GM21390 (cell line): ENCODE results near the gene U2AF2.
"Not testable (repeated sequence)": the region's sequence is repeated elsewhere in the genome, so short reads cannot be mapped to it uniquely, and the experiment has no call there.

Source experiments
- ATAC-seq: cut with Tn5 transposase; IDR thresholded peaks from one replicate; pipeline ENCODE4 v1.9.1; 2021; ENCODE audit not compliant: unreplicated experiment

Gene U2AF2

GRCh38 chr19:55700813-55701212 lies 46.0 kb downstream of the U2AF2 start:
- ATAC-seq = no peak

DNA sequence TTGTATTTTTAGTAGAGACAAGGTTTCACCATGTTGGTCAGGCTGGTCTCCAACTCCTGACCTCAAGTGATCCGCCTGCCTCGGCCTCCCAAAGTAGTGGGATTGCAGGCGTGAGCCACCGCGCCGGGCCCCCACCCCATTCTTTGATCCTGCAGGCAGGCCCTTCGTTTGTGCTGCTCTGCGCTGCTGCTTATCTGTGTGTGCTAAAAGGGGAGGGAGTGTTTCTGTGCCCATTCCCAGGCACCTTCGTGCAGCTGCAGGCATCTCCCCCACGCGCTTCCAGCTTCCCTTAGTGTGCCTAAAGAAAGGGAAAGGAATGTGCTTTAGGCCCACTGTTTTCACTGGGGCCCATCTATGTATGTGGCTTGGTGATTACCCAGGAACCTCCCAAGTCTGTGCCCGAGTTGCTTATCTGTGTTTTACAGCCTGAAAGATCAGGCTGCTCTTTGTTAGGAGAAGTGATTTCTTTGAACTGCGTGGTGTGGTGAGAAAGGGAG lies 47.3 kb downstream of the U2AF2 start:
- ATAC-seq = no peak

GRCh38 chr19:55703790-55704215 lies 49.0 kb downstream of the U2AF2 start:
- no peak for ATAC-seq

- ATAC-seq = no peak
Observed at GRCh38 chr19:55704494-55705245, 49.8 kb downstream of the U2AF2 start.

GRCh38 chr19:55705972-55706371 lies 51.1 kb downstream of the U2AF2 start:
- no peak for ATAC-seq

GRCh38 chr19:55711719-55712118 lies 56.9 kb downstream of the U2AF2 start:
- ATAC-seq = no peak

GRCh38 chr19:55712804-55713631 lies 58.2 kb downstream of the U2AF2 start:
- ATAC-seq = no peak

DNA sequence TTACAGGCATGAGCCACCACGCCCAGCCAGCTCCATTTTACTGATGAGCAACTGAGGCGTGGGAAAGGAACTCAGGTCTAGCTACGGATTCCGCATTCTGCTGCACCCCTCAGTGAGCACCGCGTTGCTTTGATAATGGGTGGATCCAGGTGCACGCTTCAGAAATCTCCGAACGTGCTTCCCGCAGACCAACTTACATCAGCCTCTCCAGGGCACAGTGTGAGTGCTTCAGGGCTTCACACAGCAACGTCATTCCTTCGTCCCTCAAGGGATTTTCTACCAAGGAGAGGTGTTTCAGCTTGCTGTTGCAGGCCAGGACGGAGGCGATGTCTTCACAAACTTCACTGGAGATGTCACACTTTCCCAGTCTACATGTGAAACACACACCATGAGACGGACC lies 61.7 kb downstream of the U2AF2 start:
- ATAC-seq = no peak

DNA sequence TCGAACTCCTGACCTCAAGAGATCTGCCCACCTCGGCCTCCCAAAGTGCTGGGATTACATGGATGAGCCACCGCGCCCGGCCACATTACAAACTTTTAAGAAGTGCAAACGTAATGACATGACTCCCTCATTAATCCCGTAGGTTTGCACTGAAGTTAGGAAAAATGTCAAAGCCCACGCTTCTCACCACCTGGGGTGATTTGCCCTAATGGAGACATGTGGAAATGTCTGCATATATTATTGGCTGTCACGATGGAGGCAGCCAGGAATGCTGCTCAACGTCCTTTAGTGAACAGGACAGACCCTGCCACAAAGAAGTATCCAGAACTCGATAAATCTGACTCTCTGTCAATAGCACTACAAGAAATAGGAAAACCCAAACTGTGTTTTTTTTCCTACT lies 62.4 kb downstream of the U2AF2 start:
- ATAC-seq = no peak

- ATAC-seq = not testable (repeated sequence)
Observed at GRCh38 chr19:55717879-55718711, 63.3 kb downstream of the U2AF2 start.

- ATAC-seq = no peak
Observed at GRCh38 chr19:55720214-55720746, 65.4 kb downstream of the U2AF2 start.

DNA sequence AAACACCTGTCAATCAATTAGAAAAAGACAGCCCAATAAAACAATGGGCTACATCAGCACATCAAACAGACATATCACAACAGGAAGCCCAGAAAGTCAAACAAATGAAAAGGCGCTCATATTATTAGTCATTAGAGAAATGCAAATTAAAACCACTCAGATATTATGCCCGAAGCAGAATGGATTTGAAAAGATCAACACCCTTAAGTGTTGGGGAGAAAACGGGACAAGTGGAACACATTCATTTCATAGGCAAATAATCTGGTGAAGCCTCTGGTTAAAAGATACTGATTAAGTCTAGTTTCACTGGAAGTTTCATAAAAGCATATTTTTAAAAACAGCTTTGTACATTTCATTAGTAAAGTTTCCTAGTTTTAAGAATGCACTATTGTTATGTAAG lies 66.0 kb downstream of the U2AF2 start:
- no peak for ATAC-seq

DNA sequence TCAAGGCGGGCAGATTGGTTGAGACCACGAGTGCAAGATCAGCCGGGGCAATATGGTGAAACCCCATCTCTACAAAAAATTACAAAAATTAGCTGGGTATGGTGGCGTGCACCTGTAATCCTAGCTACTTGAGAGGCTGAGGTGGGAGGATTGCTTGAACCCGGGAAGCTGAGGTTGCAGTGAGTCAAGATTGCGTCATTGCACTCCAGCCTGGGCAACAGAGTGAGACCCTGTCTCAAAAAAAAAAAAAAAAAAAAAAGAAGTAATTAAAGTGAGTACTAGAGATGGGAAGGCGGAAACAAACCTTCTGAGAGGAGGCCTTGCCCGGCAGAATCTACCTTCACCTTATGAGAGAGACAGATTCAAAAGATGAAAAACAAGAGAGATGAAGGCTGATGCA lies 68.7 kb downstream of the U2AF2 start:
- ATAC-seq = no peak
